CD4-positive, alpha-beta memory T cell (primary cell): Measurements from ENCODE around the gene FDPS. TPM values are rescaled to one million over a fixed set of nuclear protein-coding genes. Genes with fewer than 3 reads are reported as not detected.
A peak's percentile ranks its signal among the peaks of the same experiment; 100 is the strongest.
"Not testable (repeated sequence)": the region's sequence is repeated elsewhere in the genome, so short reads cannot be mapped to it uniquely, and the experiment has no call there.

Experiments
- CTCF ChIA-PET: fragments of 350-600 bp; sonication (Branson Sonifier 250); formaldehyde crosslinking; loops from one replicate; lab custom pipeline; 2021; ENCODE audit warnings: inconsistent platforms; ENCODE audit not compliant: partially characterized antibody; lab: Charles Lee
- POLR2A ChIA-PET: fragments of 350-600 bp; sonication (Branson Sonifier 250); formaldehyde crosslinking; loops from one replicate; lab custom pipeline; 2021; ENCODE audit not compliant: partially characterized antibody; lab: Charles Lee
- DNase-seq, 5 donors: peaks; one replicate each; pipeline versions ENCODE4 v3.0.0 to v3.0.0-alpha.2; 2020 to 2022; ENCODE audit warnings: mixed read lengths in 1 of 5
- H3K27ac ChIP-seq: one replicate; pipeline ENCODE4 v1.7.0; 2013; ENCODE audit warnings: low read depth, low read length
- H3K27me3 ChIP-seq: 2 replicates; pipeline ENCODE4 v1.7.0; 2013; ENCODE audit warnings: mild to moderate bottlenecking, low read length, moderate library complexity; ENCODE audit not compliant: insufficient read depth
- H3K36me3 ChIP-seq: 2 replicates; pipeline ENCODE4 v1.7.0; 2013; ENCODE audit warnings: mild to moderate bottlenecking, low read length, moderate library complexity; ENCODE audit not compliant: insufficient read depth
- H3K4me1 ChIP-seq: 2 replicates; pipeline ENCODE4 v1.7.0; 2013; ENCODE audit warnings: mild to moderate bottlenecking, low read length, moderate library complexity; ENCODE audit not compliant: insufficient read depth
- H3K4me3 ChIP-seq, 2 donors: one replicate each; pipeline ENCODE4 v1.7.0; 2013; ENCODE audit warnings: low read length in 2 of 2, mild to moderate bottlenecking in 1 of 2
- H3K9me3 ChIP-seq, 2 donors: one replicate each; pipeline ENCODE4 v1.7.0; 2013; ENCODE audit warnings: low read length in 2 of 2, control low read depth in 1 of 2; ENCODE audit not compliant: control insufficient read depth in 1 of 2
- H3K27ac Mint-ChIP-seq, 7 donors: one replicate each; pipeline ENCODE4 v1.8.0; 2020 to 2021; ENCODE audit warnings: mixed read lengths in 7 of 7, mild to moderate bottlenecking in 6 of 7, inconsistent platforms in 3 of 7, moderate library complexity in 3 of 7
- H3K27me3 Mint-ChIP-seq, 2 donors: one replicate each; pipeline ENCODE4 v1.8.0; 2020 to 2021; ENCODE audit warnings: mixed read lengths in 2 of 2
- H3K36me3 Mint-ChIP-seq, 2 donors: one replicate each; pipeline ENCODE4 v1.8.0; 2020 to 2021; ENCODE audit warnings: mixed read lengths in 2 of 2, inconsistent platforms in 1 of 2, mild to moderate bottlenecking in 1 of 2
- H3K4me1 Mint-ChIP-seq, 4 donors: one replicate each; pipeline ENCODE4 v1.8.0; 2020 to 2021; ENCODE audit warnings: mixed read lengths in 4 of 4, mild to moderate bottlenecking in 1 of 4
- H3K4me3 Mint-ChIP-seq, 8 donors: one replicate each; pipeline ENCODE4 v1.8.0; 2020 to 2021; ENCODE audit warnings: mixed read lengths in 8 of 8, mild to moderate bottlenecking in 7 of 8, moderate library complexity in 6 of 8, inconsistent platforms in 3 of 8
- H3K9me3 Mint-ChIP-seq, 8 donors: one replicate each; pipeline ENCODE4 v1.8.0; 2020 to 2021; ENCODE audit warnings: mixed read lengths in 8 of 8, mild to moderate bottlenecking in 5 of 8, inconsistent platforms in 3 of 8, moderate library complexity in 1 of 8
- intact Hi-C: fragments of 100-400 bp; cut with micrococcal nuclease; formaldehyde crosslinking; loops from one replicate; pipeline ENCODE4 v1.15.1; 2023
- polyA plus RNA-seq, 2 donors: library from polyadenylated mRNA; unstranded; fragments of 300-500 nt; fragmentation: Illumina TruSeq; gene quantifications; one replicate each; pipeline ENCODE4 v1.2.3, GENCODE V29; 2021
- total RNA-seq, 2 experiments: library from RNA; stranded (reverse); gene quantifications; one replicate each; pipeline ENCODE4 v1.2.3, GENCODE V29; 2021

FDPS gene
- total and polyA plus RNA-seq, 4 experiments from 2014 or later, result 82.8 to 157 (median 95.9) TPM

DNA sequence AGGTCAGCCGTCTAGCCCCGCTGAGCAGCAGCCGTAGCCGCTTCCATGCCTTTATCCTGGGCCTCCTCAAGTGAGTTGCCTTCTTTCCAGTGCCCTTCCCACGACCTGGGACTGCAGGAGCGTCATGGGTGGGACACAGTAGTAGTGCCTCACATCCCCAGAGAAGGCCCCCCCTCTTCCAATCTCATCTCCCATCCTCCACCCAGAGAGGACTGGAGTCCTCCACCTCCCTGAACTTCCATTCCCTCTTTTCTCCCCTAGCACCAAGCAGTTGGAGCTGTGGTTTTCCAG lies 16.9 kb downstream of the FDPS start:
- Histone ChIP-seq H3K27me3 (no peaks in the 10 kb centered on the region), H3K36me3 (peaks cover 8% of the 10 kb centered on the region), H3K27ac (peak overlapping the region; percentile 96), H3K4me1 (peaks cover 28% of the 10 kb centered on the region), H3K9me3 (no peaks in the 10 kb centered on the region), H3K4me3 (no peak overlapping the region)
- H3K4me3 Mint-ChIP-seq, result peak overlapping the region; percentile 51 to 78 (median 72)
- H3K27ac Mint-ChIP-seq, result peak overlapping the region; percentile 22 to 89 (median 84)
- H3K9me3 Mint-ChIP-seq, result no peaks in the 10 kb centered on the region
- H3K4me1 Mint-ChIP-seq, result peaks cover 8 to 33% (median 22%) of the 10 kb centered on the region in 4 donors
- CTCF ChIA-PET, result interaction anchor here (10.1 kb wide), 1 partner anchor 75 kb away, joined by 143 read pairs; no protein-coding TSS in a partner anchor
- H3K27me3 Mint-ChIP-seq, result no peaks in the 10 kb centered on the region
- H3K36me3 Mint-ChIP-seq, result peaks cover 2 to 8% of the 10 kb centered on the region in 2 donors
- POLR2A ChIA-PET, result no interaction called here
- intact Hi-C loops, result loop anchor here (10.0 kb wide), 1 partner anchor 151 kb away; the partner anchor contains the start of genes KRTCAP2 and TRIM46
- DNase-seq, result no peak

- peak overlapping the region; percentile 22 to 89 (median 84) for H3K27ac Mint-ChIP-seq
- CTCF ChIA-PET, result interaction anchor here (10.1 kb wide), 1 partner anchor 76 kb away, joined by 143 read pairs; no protein-coding TSS in a partner anchor
- peaks cover 11 to 28% (median 18%) of the 10 kb centered on the region in 4 donors for H3K4me1 Mint-ChIP-seq
- POLR2A ChIA-PET, result no interaction called here
- H3K9me3 Mint-ChIP-seq, result no peaks in the 10 kb centered on the region
- peaks cover 13% of the 10 kb centered on the region for H3K36me3 ChIP-seq
- H3K27me3 ChIP-seq, result no peaks in the 10 kb centered on the region
- DNase-seq, result no peak
- H3K4me3 Mint-ChIP-seq, result peak overlapping the region; percentile 43 to 78 (median 68)
- no peak overlapping the region for H3K27ac ChIP-seq
- no peaks in the 10 kb centered on the region for H3K9me3 ChIP-seq
- peaks cover 7 to 13% of the 10 kb centered on the region in 2 donors for H3K36me3 Mint-ChIP-seq
- no peak overlapping the region for H3K4me3 ChIP-seq
- intact Hi-C loops, result loop anchor here (10.0 kb wide), 1 partner anchor 151 kb away; the partner anchor contains the start of genes KRTCAP2 and TRIM46
- no peaks in the 10 kb centered on the region for H3K27me3 Mint-ChIP-seq
- peaks cover 23% of the 10 kb centered on the region for H3K4me1 ChIP-seq
These were observed 17.4 kb downstream of the FDPS start for GRCh38 chr1:155326020-155326526.

- no peaks in the 10 kb centered on the region for H3K9me3 ChIP-seq
- H3K27me3 ChIP-seq, result no peaks in the 10 kb centered on the region
- ChIA-PET POLR2A (interaction anchor here (1.6 kb wide), 1 partner anchor 10 kb away, joined by 3 read pairs; no protein-coding TSS in a partner anchor), CTCF (interaction anchor here (0.5 to 10.1 kb wide), 2 partner anchors 76 to 465 kb away, joined by 3 to 143 read pairs; no protein-coding TSS in a partner anchor)
- peaks cover 13% of the 10 kb centered on the region for H3K36me3 ChIP-seq
- H3K4me3 ChIP-seq, result no peak overlapping the region
- no peak overlapping the region for H3K27ac ChIP-seq
- peaks cover 17% of the 10 kb centered on the region for H3K4me1 ChIP-seq
- intact Hi-C loops, result loop anchor here (10.0 kb wide), 1 partner anchor 152 kb away; the partner anchor contains the start of genes KRTCAP2 and TRIM46
- Mint-ChIP-seq H3K9me3 (no peaks in the 10 kb centered on the region), H3K27ac (peak overlapping the region in 3 of 7 donors; percentile 22 to 30 (median 25)), H3K4me1 (peaks cover 7 to 23% (median 15%) of the 10 kb centered on the region in 4 donors), H3K36me3 (peaks cover 9 to 17% of the 10 kb centered on the region in 2 donors), H3K4me3 (no peak overlapping the region), H3K27me3 (no peaks in the 10 kb centered on the region)
- DNase-seq, result no peak
These were observed 18.0 kb downstream of the FDPS start for GRCh38 chr1:155326631-155327037.

- H3K4me3 Mint-ChIP-seq, result peak overlapping the region in 1 of 8 donors; percentile 39
- Histone ChIP-seq H3K4me3 (no peak overlapping the region), H3K4me1 (peaks cover 6% of the 10 kb centered on the region), H3K27ac (no peak overlapping the region), H3K36me3 (peaks cover 13% of the 10 kb centered on the region), H3K27me3 (no peaks in the 10 kb centered on the region), H3K9me3 (no peaks in the 10 kb centered on the region)
- no peak for DNase-seq
- no peaks in the 10 kb centered on the region for H3K9me3 Mint-ChIP-seq
- ChIA-PET CTCF (interaction anchor here (1.6 kb wide), 1 partner anchor 77 kb away, joined by 6 read pairs; no protein-coding TSS in a partner anchor), POLR2A (interaction anchor here (0.6 to 2.3 kb wide), 7 partner anchors 11 to 135 kb away, joined by 3 to 6 read pairs (median 3); partner anchors contain the start of gene FDPS)
- H3K36me3 Mint-ChIP-seq, result peaks cover 9 to 17% of the 10 kb centered on the region in 2 donors
- H3K4me1 Mint-ChIP-seq, result peaks cover 2 to 17% (median 9%) of the 10 kb centered on the region in 4 donors
- intact Hi-C loops, result loop anchor here (10.0 kb wide), 1 partner anchor 153 kb away; the partner anchor contains the start of genes KRTCAP2 and TRIM46
- H3K27me3 Mint-ChIP-seq, result no peaks in the 10 kb centered on the region
- peak overlapping the region in 2 of 7 donors; percentile 35 to 53 for H3K27ac Mint-ChIP-seq
These were observed 19.3 kb downstream of the FDPS start for GRCh38 chr1:155327981-155328380.

DNA sequence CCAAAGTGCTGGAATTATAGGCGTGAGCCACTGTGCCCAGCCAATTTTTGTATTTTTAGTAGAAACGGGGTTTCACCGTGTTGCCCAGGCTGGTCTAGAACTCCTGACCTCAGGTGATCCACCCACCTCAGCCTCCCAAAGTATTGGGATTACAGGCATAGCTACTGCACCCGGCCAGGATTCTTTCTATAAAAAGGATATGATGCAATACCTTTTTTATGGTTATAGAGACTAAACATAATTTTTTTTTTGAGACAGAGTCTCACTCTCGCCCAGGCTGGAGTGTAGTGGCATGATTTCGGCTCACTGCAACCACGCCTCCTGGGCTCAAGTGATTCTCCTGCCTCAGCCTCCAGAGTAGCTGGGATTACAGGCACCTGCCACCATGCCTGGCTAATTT lies 20.2 kb downstream of the FDPS start:
- H3K27ac Mint-ChIP-seq, H3K4me3 ChIP-seq, DNase-seq, H3K27me3 ChIP-seq, H3K27me3 Mint-ChIP-seq, H3K9me3 ChIP-seq, H3K4me1 ChIP-seq, H3K9me3 Mint-ChIP-seq, H3K4me3 Mint-ChIP-seq, H3K27ac ChIP-seq: not testable (repeated sequence)
- ChIA-PET CTCF (interaction anchor here (1.6 kb wide), 1 partner anchor 77 kb away, joined by 6 read pairs; no protein-coding TSS in a partner anchor), POLR2A (interaction anchor here (1.0 to 2.3 kb wide), 3 partner anchors 10 to 78 kb away, joined by 3 to 6 read pairs (median 4); partner anchors contain the start of gene FDPS)
- Mint-ChIP-seq H3K36me3 (peaks cover 13 to 22% of the 10 kb centered on the region in 2 donors), H3K4me1 (peaks cover 2 to 15% (median 9%) of the 10 kb centered on the region in 4 donors)
- peaks cover 13% of the 10 kb centered on the region for H3K36me3 ChIP-seq
- intact Hi-C loops, result loop anchor here (10.0 kb wide), 1 partner anchor 154 kb away; the partner anchor contains the start of genes KRTCAP2 and TRIM46

DNA sequence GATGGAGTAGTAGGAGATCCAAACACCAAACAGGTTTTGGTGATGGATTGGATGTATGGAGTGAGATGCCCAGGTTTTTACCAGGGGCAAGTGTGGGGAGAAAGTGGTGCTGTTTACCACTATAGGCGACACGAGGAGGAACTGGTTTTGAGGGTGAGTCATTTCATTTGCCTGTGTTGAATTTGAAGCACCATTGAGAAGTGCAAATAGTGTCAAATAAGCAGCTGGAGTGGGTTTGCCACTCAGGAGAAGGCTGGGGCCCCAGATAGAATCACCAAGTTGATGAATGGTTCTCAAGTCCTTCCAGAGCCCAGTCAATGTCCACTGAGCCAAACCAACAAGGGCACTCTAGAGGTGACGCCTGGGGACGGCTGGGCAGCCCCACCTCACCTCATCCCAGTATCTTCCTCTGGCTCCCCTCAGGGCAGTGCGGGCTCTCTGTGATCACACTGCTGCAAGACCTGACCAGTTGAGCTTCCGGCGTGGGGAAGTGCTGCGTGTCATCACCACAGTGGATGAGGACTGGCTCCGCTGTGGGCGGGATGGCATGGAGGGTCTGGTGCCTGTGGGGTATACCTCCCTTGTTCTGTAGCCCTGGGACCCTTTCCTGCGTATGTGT lies 21.4 kb downstream of the FDPS start:
- H3K4me1 ChIP-seq, result peaks cover 2% of the 10 kb centered on the region
- no peaks in the 10 kb centered on the region for H3K9me3 ChIP-seq
- CTCF ChIA-PET, result no interaction called here
- POLR2A ChIA-PET, result no interaction called here
- no peaks in the 10 kb centered on the region for H3K27me3 ChIP-seq
- Mint-ChIP-seq H3K27ac (peak overlapping the region in 2 of 7 donors; percentile 46 to 68), H3K4me1 (peaks cover 2 to 9% (median 9%) of the 10 kb centered on the region in 4 donors), H3K9me3 (no peaks in the 10 kb centered on the region), H3K27me3 (no peaks in the 10 kb centered on the region), H3K4me3 (no peak overlapping the region), H3K36me3 (peaks cover 13 to 24% of the 10 kb centered on the region in 2 donors)
- intact Hi-C loops, result loop anchor here (10.0 kb wide), 1 partner anchor 155 kb away; the partner anchor contains the start of genes KRTCAP2 and TRIM46
- H3K4me3 ChIP-seq, result no peak overlapping the region
- no peak overlapping the region for H3K27ac ChIP-seq
- no peak for DNase-seq
- peaks cover 13% of the 10 kb centered on the region for H3K36me3 ChIP-seq
